K562 (cell line): ENCODE measurements around the gene UBAC2. TPM values are rescaled to one million over a fixed set of nuclear protein-coding genes. Genes with fewer than 3 reads are reported as not detected.

Experiments
- FOXP1 ChIP-seq: sonication (generic); formaldehyde crosslinking; IDR thresholded peaks from 2 replicates; pipeline ENCODE4 v1.8.0; 2022; ENCODE audit warnings: mild to moderate bottlenecking, missing genetic modification reagents
- SIRT6 ChIP-seq: IDR thresholded peaks from one replicate; pipeline ENCODE4 v1.6.1; 2012; ENCODE audit warnings: low read depth, mild to moderate bottlenecking, control low read depth, inconsistent platforms, low read length, moderate library complexity
- ZNF407 ChIP-seq: fragments of 450-650 bp; IDR thresholded peaks from 2 replicates; pipeline ENCODE4 v1.6.1; 2016; ENCODE audit warnings: low read depth
- ZNF668 ChIP-seq: fragments of 250-450 bp; sonication (Bioruptor Pico); IDR thresholded peaks from 2 replicates; pipeline ENCODE4 v1.8.0; 2022; ENCODE audit warnings: mild to moderate bottlenecking, inconsistent platforms
- ZNF79 ChIP-seq: fragments of 250-450 bp; sonication (Bioruptor Pico); IDR thresholded peaks from 2 replicates; pipeline ENCODE4 v1.4.0; 2020; ENCODE audit warnings: low read depth, mild to moderate bottlenecking, moderate library complexity
- polyA plus RNA-seq, 8 experiments: library from polyadenylated mRNA; depleted of rRNA in 4 of 8; stranded (reverse) in 5 of 8; unstranded in 3 of 8; fragments of >200 nt; fragmentation: Nextera tagmentation in 2 of 8; fragmentation: Illumina TruSeq in 1 of 8; extraction: Ambion mirVana in 2 of 8; extraction: Trizol in 1 of 8; gene quantifications; 2 replicates each; pipeline versions ENCODE4 v1.2.1 to v1.2.3, GENCODE V29; 2011 to 2014; ENCODE audit warnings: inconsistent platforms in 1 of 8, missing spikeins in 1 of 8
- total RNA-seq, 7 experiments: library from RNA; depleted of rRNA in 6 of 7; stranded (reverse); fragments of >200 nt in 6 of 7; fragmentation: Illumina TruSeq in 2 of 7; extraction: Trizol in 2 of 7; gene quantifications; 2 replicates each; pipeline versions ENCODE4 v1.2.1 to v1.2.3, GENCODE V29; 2011 to 2021; ENCODE audit warnings: low replicate concordance in 1 of 7

The UBAC2 gene
- total and polyA plus RNA-seq, 9 of the 15 experiments (the other 6 are each of a cell fraction or from before 2014, with no cell fraction given) = 6.0 to 84.1 (median 32.3) TPM

GRCh38 chr13:99280166-99280565 lies 79.5 kb downstream of the UBAC2 start (continued):
- no peak for TF ChIP-seq ZNF407
- no peak for TF ChIP-seq ZNF668 (CRISPR knock-in tag)
- no peak for TF ChIP-seq ZNF79 (CRISPR knock-in tag)
- TF ChIP-seq SIRT6 = no peak
- TF ChIP-seq FOXP1 (CRISPR knock-in tag) = no peak
